ENCODE data around the gene CEMIP.

Gene CEMIP

GRCh38 chr15:80932513-80932815 lies 153.3 kb downstream of the CEMIP start:
- DNase-seq (ENCODE audit: low spot score): no peak

- no peak for DNase-seq (ENCODE audit: low spot score)
Observed at GRCh38 chr15:80932989-80933388, 153.8 kb downstream of the CEMIP start.

GRCh38 chr15:80934761-80935221 lies 155.6 kb downstream of the CEMIP start:
- no peak for DNase-seq (ENCODE audit: low spot score)

GRCh38 chr15:80936288-80937078 lies 157.3 kb downstream of the CEMIP start:
- no peak for DNase-seq (ENCODE audit: low spot score)

GRCh38 chr15:80937718-80938117 lies 158.5 kb downstream of the CEMIP start:
- DNase-seq (ENCODE audit: low spot score): no peak

GRCh38 chr15:80939216-80939615 lies 160.0 kb downstream of the CEMIP start:
- no peak for DNase-seq (ENCODE audit: low spot score)

GRCh38 chr15:80940331-80940730 lies 161.2 kb downstream of the CEMIP start:
- DNase-seq (ENCODE audit: low spot score): no peak

GRCh38 chr15:80940851-80941250 lies 161.7 kb downstream of the CEMIP start:
- DNase-seq (ENCODE audit: low spot score): no peak

- no peak for DNase-seq (ENCODE audit: low spot score)
Observed at GRCh38 chr15:80942266-80942665, 163.1 kb downstream of the CEMIP start.

- DNase-seq (ENCODE audit: low spot score): no peak
Observed at GRCh38 chr15:80942746-80943565, 163.8 kb downstream of the CEMIP start.

GRCh38 chr15:80944818-80945217 lies 165.6 kb downstream of the CEMIP start:
- DNase-seq (ENCODE audit: low spot score): no peak

- no peak for DNase-seq (ENCODE audit: low spot score)
Observed at GRCh38 chr15:80945605-80946004, 166.4 kb downstream of the CEMIP start.

GRCh38 chr15:80946576-80946975 lies 167.4 kb downstream of the CEMIP start:
- DNase-seq (ENCODE audit: low spot score): no peak

GRCh38 chr15:80948651-80949292 lies 169.6 kb downstream of the CEMIP start:
- DNase-seq (ENCODE audit: low spot score): no peak

- no peak for DNase-seq (ENCODE audit: low spot score)
Observed at GRCh38 chr15:80949756-80950155, 170.6 kb downstream of the CEMIP start.

- DNase-seq (ENCODE audit: low spot score): no peak
Observed at GRCh38 chr15:80950291-80951078, 171.3 kb downstream of the CEMIP start.

GRCh38 chr15:80951941-80952340 lies 172.8 kb downstream of the CEMIP start:
- DNase-seq (ENCODE audit: low spot score): no peak

- DNase-seq (ENCODE audit: low spot score): no peak
Observed at GRCh38 chr15:80953001-80953952, 174.1 kb downstream of the CEMIP start.

GRCh38 chr15:80953953-80954778 lies 175.0 kb downstream of the CEMIP start:
- no peak for DNase-seq (ENCODE audit: low spot score)
